NCI-H69 (cell line): Measurements from ENCODE around the gene CFAP119.

ENCODE experiments used
- DNase-seq: peaks from one replicate; lab custom pipeline; 2025; lab: John Stamatoyannopoulos, UW

Gene CFAP119

GRCh38 chr16:30782486-30783279 lies 20.8 kb upstream of the CFAP119 start:
- DNase-seq: no peak

GRCh38 chr16:30780549-30780948 lies 18.7 kb upstream of the CFAP119 start:
- DNase-seq: no peak

GRCh38 chr16:30780021-30780420 lies 18.2 kb upstream of the CFAP119 start:
- DNase-seq: no peak

- no peak for DNase-seq
Observed at GRCh38 chr16:30779596-30779995, 17.7 kb upstream of the CFAP119 start.

- no peak for DNase-seq
Observed at GRCh38 chr16:30778549-30779244, 16.8 kb upstream of the CFAP119 start.

GRCh38 chr16:30777591-30778297 lies 15.9 kb upstream of the CFAP119 start:
- no peak for DNase-seq

- DNase-seq: peak; percentile 91
Observed at GRCh38 chr16:30775392-30776188, 13.7 kb upstream of the CFAP119 start.

- no peak for DNase-seq
Observed at GRCh38 chr16:30775131-30775391, 13.2 kb upstream of the CFAP119 start.

- no peak for DNase-seq
Observed at GRCh38 chr16:30774367-30775130, 12.7 kb upstream of the CFAP119 start.

- no peak for DNase-seq
Observed at GRCh38 chr16:30773826-30774225, 12.0 kb upstream of the CFAP119 start.

GRCh38 chr16:30771726-30772125 lies 9.9 kb upstream of the CFAP119 start:
- no peak for DNase-seq

- no peak for DNase-seq
Observed at GRCh38 chr16:30769379-30770089, 7.7 kb upstream of the CFAP119 start.

GRCh38 chr16:30768583-30769181 lies 6.8 kb upstream of the CFAP119 start:
- DNase-seq: no peak

GRCh38 chr16:30767767-30768465 lies 6.1 kb upstream of the CFAP119 start:
- no peak for DNase-seq

GRCh38 chr16:30766933-30767284 lies 5.0 kb upstream of the CFAP119 start:
- no peak for DNase-seq

- DNase-seq: no peak
Observed at GRCh38 chr16:30766206-30766932, 4.5 kb upstream of the CFAP119 start.

GRCh38 chr16:30764816-30765465 lies 3.1 kb upstream of the CFAP119 start:
- DNase-seq: no peak

- DNase-seq: no peak
Observed at GRCh38 chr16:30764086-30764485, 2.2 kb upstream of the CFAP119 start.
